Prostate gland (tissue), 2 donors: ENCODE data around the gene NRCAM. TPM values are rescaled to one million over a fixed set of nuclear protein-coding genes. Genes with fewer than 3 reads are reported as not detected.

Experiments
- DNase-seq: peaks from one replicate; pipeline ENCODE4 v3.0.0-alpha.2; 2019; ENCODE audit warnings: low spot score
- H3K27ac ChIP-seq, 2 donors: fragments of 200-600 bp; sonication (generic); 2 replicates each; pipeline ENCODE4 v1.5.1; 2017 to 2019
- H3K27me3 ChIP-seq: fragments of 200-600 bp; sonication (generic); replicated peaks from 2 replicates; pipeline ENCODE4 v1.5.1; 2019; ENCODE audit not compliant: insufficient read depth
- H3K36me3 ChIP-seq, 2 donors: fragments of 200-600 bp; sonication (generic); 1 replicate in 1 of 2; 2 replicates in 1 of 2; pipeline versions ENCODE4 v1.5.1 to v1.8.1; 2017 to 2019
- H3K4me1 ChIP-seq: fragments of 200-600 bp; sonication (generic); replicated peaks from 2 replicates; pipeline ENCODE4 v1.5.1; 2019
- H3K4me3 ChIP-seq, 2 donors: fragments of 200-600 bp; sonication (generic); 2 replicates each; pipeline ENCODE4 v1.5.1; 2017 to 2019
- H3K9me3 ChIP-seq: fragments of 200-600 bp; sonication (generic); 2 replicates; pipeline ENCODE4 v1.5.1; 2017
- POLR2A ChIP-seq: fragments of 450-650 bp; IDR thresholded peaks from one replicate; pipeline ENCODE4 v1.6.1; 2016; ENCODE audit warnings: antibody characterized with exemption, mild to moderate bottlenecking
- POLR2AphosphoS5 ChIP-seq: sonication (generic); formaldehyde crosslinking; IDR thresholded peaks from one replicate; pipeline ENCODE4 v1.6.1; 2017; ENCODE audit warnings: antibody characterized with exemption
- WGBS: methylation state at CpG from one replicate; pipeline ENCODE4 v1.1.5; 2018; 5-methylcytosine and 5-hydroxymethylcytosine counted together
- intact Hi-C: fragments of 100-400 bp; cut with DNase I; formaldehyde crosslinking; loops from one replicate; pipeline ENCODE4 v1.14.2; 2022
- total RNA-seq, 2 donors: library from RNA; depleted of rRNA; stranded (reverse); fragments of >200 nt; gene quantifications; one replicate each; pipeline ENCODE4 v1.1.0, GENCODE V29; 2016
- TF ChIP-seq, protein P1 (sequence below), 4 experiments: fragments of 200-600 bp in 2 of 4; fragments of 450-650 bp in 2 of 4; sonication (generic) in 2 of 4; IDR thresholded peaks; 1 replicate in 3 of 4; 2 replicates in 1 of 4; pipeline ENCODE4 v1.5.1; 2016 to 2019; ENCODE audit warnings: antibody characterized with exemption in 4 of 4, mild to moderate bottlenecking in 2 of 4, moderate library complexity in 2 of 4

Gene NRCAM
- total RNA-seq, 2 donors from 2014 or later, result 1.1 to 3.1 TPM

GRCh38 chr7:108114117-108114841 is 342.0 kb downstream of the NRCAM start:
- no peaks in the 10 kb centered on the region for H3K9me3 ChIP-seq
- no peak overlapping the region for H3K4me3 ChIP-seq
- TF ChIP-seq POLR2A (no peak), POLR2AphosphoS5 (no peak)
- TF ChIP-seq, protein P1, sequence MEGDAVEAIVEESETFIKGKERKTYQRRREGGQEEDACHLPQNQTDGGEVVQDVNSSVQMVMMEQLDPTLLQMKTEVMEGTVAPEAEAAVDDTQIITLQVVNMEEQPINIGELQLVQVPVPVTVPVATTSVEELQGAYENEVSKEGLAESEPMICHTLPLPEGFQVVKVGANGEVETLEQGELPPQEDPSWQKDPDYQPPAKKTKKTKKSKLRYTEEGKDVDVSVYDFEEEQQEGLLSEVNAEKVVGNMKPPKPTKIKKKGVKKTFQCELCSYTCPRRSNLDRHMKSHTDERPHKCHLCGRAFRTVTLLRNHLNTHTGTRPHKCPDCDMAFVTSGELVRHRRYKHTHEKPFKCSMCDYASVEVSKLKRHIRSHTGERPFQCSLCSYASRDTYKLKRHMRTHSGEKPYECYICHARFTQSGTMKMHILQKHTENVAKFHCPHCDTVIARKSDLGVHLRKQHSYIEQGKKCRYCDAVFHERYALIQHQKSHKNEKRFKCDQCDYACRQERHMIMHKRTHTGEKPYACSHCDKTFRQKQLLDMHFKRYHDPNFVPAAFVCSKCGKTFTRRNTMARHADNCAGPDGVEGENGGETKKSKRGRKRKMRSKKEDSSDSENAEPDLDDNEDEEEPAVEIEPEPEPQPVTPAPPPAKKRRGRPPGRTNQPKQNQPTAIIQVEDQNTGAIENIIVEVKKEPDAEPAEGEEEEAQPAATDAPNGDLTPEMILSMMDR (IDR thresholded peaks at IDR 0.05), result no peak
- no peak overlapping the region for H3K27ac ChIP-seq
- WGBS, result 85% methylated on average over 6 of the region's 6 CpGs
- no peaks in the 10 kb centered on the region for H3K27me3 ChIP-seq
- intact Hi-C loops, result no loop called here
- no peak for DNase-seq
- H3K4me1 ChIP-seq, result no peaks in the 10 kb centered on the region
- H3K36me3 ChIP-seq, result no peaks in the 10 kb centered on the region

DNA sequence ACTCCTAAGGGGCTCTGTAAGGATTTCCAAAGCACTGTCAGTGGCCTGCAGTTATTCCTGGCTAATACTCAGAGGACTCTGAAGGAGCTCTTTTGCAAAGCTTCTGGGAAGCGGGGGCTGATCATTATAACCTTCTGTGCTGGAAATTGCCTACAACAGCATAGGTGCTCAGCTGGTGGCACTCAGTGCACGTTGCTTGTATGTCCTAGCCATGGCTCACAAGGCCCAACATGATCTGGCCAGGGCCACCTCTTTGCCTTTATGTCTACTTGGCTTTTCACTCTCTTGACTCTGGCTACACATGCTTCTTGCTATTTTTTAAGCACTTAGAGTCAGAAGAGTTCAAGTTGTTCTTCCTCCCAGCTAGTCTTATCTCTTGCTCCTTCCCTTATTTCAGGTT is 343.6 kb downstream of the NRCAM start:
- Histone ChIP-seq H3K27ac (no peak overlapping the region), H3K4me1 (no peaks in the 10 kb centered on the region), H3K9me3 (no peaks in the 10 kb centered on the region), H3K4me3 (no peak overlapping the region), H3K27me3 (no peaks in the 10 kb centered on the region), H3K36me3 (no peaks in the 10 kb centered on the region)
- no peak for DNase-seq
- TF ChIP-seq POLR2A, result no peak
- TF ChIP-seq, protein P1 (IDR thresholded peaks at IDR 0.05), result no peak
- no peak for TF ChIP-seq POLR2AphosphoS5
- intact Hi-C loops, result no loop called here
- WGBS, result 88% methylated on average over 2 of the region's 2 CpGs

DNA sequence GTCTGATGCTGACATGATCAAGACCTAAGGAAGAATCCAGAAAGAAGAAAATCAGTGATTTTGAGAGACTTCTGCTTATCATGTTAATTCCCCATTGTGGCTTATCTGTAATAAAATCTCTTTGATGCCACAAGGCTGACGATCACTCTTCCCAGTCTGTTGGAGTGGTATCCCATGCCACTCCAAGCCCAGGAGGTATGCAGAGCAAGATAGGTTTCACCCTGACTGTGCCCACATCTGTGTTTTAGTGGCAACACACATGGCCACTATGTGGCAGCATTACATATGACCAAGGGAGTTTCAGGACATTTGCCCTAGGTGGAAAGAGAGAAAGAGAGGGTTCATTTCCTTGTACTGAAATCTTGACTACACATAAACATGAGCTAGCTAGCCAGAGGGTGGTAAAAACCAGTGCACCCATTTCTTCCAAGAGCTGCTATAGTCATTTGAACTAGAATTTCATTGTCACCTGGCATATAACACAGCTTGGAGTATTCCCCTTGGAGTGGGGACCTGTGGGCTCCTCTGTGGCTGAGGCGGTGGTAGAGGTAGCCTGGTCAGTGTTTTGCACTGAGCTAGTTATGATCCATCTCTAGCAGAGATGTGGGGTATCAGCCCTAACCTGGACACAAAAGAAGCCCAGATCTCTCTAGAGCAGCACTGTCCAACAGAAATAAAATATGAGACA is 346.9 kb downstream of the NRCAM start:
- no peak overlapping the region for H3K4me3 ChIP-seq
- TF ChIP-seq POLR2AphosphoS5 (no peak), POLR2A (no peak)
- TF ChIP-seq, protein P1 (IDR thresholded peaks at IDR 0.05), result no peak
- no peak for DNase-seq
- intact Hi-C loops, result no loop called here
- H3K27ac ChIP-seq, result no peak overlapping the region
- H3K27me3 ChIP-seq, result no peaks in the 10 kb centered on the region
- no peaks in the 10 kb centered on the region for H3K36me3 ChIP-seq
- H3K9me3 ChIP-seq, result no peaks in the 10 kb centered on the region
- 66% methylated on average over 2 of the region's 2 CpGs for WGBS
- no peaks in the 10 kb centered on the region for H3K4me1 ChIP-seq

GRCh38 chr7:108108131-108108530 is 348.1 kb downstream of the NRCAM start:
- H3K4me1 ChIP-seq, result no peaks in the 10 kb centered on the region
- TF ChIP-seq POLR2A (no peak), POLR2AphosphoS5 (no peak)
- TF ChIP-seq, protein P1 (IDR thresholded peaks at IDR 0.05), result no peak
- no peaks in the 10 kb centered on the region for H3K36me3 ChIP-seq
- H3K9me3 ChIP-seq, result no peaks in the 10 kb centered on the region
- H3K27ac ChIP-seq, result no peak overlapping the region
- DNase-seq, result no peak
- no peaks in the 10 kb centered on the region for H3K27me3 ChIP-seq
- H3K4me3 ChIP-seq, result no peak overlapping the region
- intact Hi-C loops, result no loop called here

- TF ChIP-seq POLR2A, result no peak
- TF ChIP-seq, protein P1 (IDR thresholded peaks at IDR 0.05), result no peak
- no peak for TF ChIP-seq POLR2AphosphoS5
- no peaks in the 10 kb centered on the region for H3K36me3 ChIP-seq
- no peaks in the 10 kb centered on the region for H3K27me3 ChIP-seq
- no peaks in the 10 kb centered on the region for H3K9me3 ChIP-seq
- WGBS, result 79% methylated on average over 7 of the region's 7 CpGs
- DNase-seq, result no peak
- H3K27ac ChIP-seq, result no peak overlapping the region
- H3K4me3 ChIP-seq, result no peak overlapping the region
- no peaks in the 10 kb centered on the region for H3K4me1 ChIP-seq
- intact Hi-C loops, result no loop called here
These were observed 351.9 kb downstream of the NRCAM start for GRCh38 chr7:108104324-108104723.
